K562 (cell line): ENCODE measurements around the gene OR52I1. TPM values are rescaled to one million over a fixed set of nuclear protein-coding genes. Genes with fewer than 3 reads are reported as not detected.
A peak's percentile ranks its signal among the peaks of the same experiment; 100 is the strongest.

Experiments
- ATAC-seq: fragments of 200-7000 bp; cut with Tn5 transposase; 3 replicates; pipeline ENCODE4 v1.9.1; 2020; ENCODE audit warnings: moderate library complexity
- BruUV-seq: library from RNA; stranded (reverse); fragments of 400-500 nt; replicated peaks from 2 replicates; lab custom pipeline; 2021; lab: Mats Ljungman, UMichigan
- CTCF ChIA-PET: fragments of 300-600 bp; formaldehyde crosslinking; extraction: SDS; loops from one replicate; lab custom pipeline; 2021; ENCODE audit warnings: low intra/inter-chr PET ratio; lab: Yijun Ruan, JAX
- POLR2A ChIA-PET: fragments of 300-600, 350-650 bp; sonication (Branson Sonifier 250); formaldehyde crosslinking; extraction: SDS; loops from one replicate; lab custom pipeline; 2021; ENCODE audit warnings: antibody characterized with exemption, inconsistent platforms; lab: Yijun Ruan, JAX
- DNase-seq, 4 experiments: peaks; one replicate each; pipeline versions ENCODE4 v3.0.0 to v3.0.0-alpha.2; 2011 to 2018; ENCODE audit warnings: low spot score in 3 of 4, mixed read lengths in 3 of 4; ENCODE audit errors: extremely low read depth in 1 of 4
- FAIRE-seq: peaks from 2 replicates; lab custom pipeline; 2011; peaks lifted over from hg19 to GRCh38; lab: Jason Lieb, UNC
- H2AFZ ChIP-seq: 2 replicates; pipeline ENCODE4 v1.6.0; 2011; ENCODE audit warnings: low read depth, low read length, control low read depth, inconsistent platforms
- H3K27ac ChIP-seq: fragments of 200-600 bp; 3 replicates; pipeline ENCODE4 v1.8.0; 2011; ENCODE audit warnings: low read depth, mild to moderate bottlenecking, control low read depth, inconsistent platforms, low read length, moderate library complexity, mixed read lengths; ENCODE audit errors: extremely low read depth
- H3K27me3 ChIP-seq, 2 experiments: fragments of 300-600 bp in 1 of 2; 2 replicates in 1 of 2; 3 replicates in 1 of 2; pipeline versions ENCODE4 v1.6.0 to v1.8.0; 2011; ENCODE audit warnings: inconsistent platforms in 2 of 2, low read length in 2 of 2, mild to moderate bottlenecking in 1 of 2, mixed read lengths in 1 of 2, moderate library complexity in 1 of 2; ENCODE audit not compliant: control insufficient read depth in 2 of 2, insufficient read depth in 2 of 2
- H3K36me3 ChIP-seq: fragments of 300-600 bp; 3 replicates; pipeline ENCODE4 v1.8.0; 2011; ENCODE audit warnings: mild to moderate bottlenecking, low read length, inconsistent platforms; ENCODE audit not compliant: control insufficient read depth, insufficient read depth
- H3K4me1 ChIP-seq, 2 experiments: fragments of 200-600 bp in 1 of 2; replicated peaks in 1 of 2; 2 replicates in 1 of 2; 3 replicates in 1 of 2; pipeline versions ENCODE4 v1.5.1 to v1.8.0; 2011; ENCODE audit warnings: inconsistent platforms in 2 of 2, low read length in 2 of 2, mild to moderate bottlenecking in 1 of 2, mixed read lengths in 1 of 2, moderate library complexity in 1 of 2; ENCODE audit not compliant: control insufficient read depth in 2 of 2, insufficient read depth in 2 of 2
- H3K4me2 ChIP-seq: 2 replicates; pipeline ENCODE4 v1.6.1; 2011; ENCODE audit warnings: low read length, control low read depth, inconsistent platforms, mixed read lengths; ENCODE audit not compliant: insufficient read depth
- H3K4me3 ChIP-seq: fragments of 200-600 bp; sonication (generic), shearing (Covaris generic); 2 replicates; pipeline ENCODE4 v1.5.1; 2016; ENCODE audit warnings: control low read depth, inconsistent platforms
- H3K79me2 ChIP-seq: fragments of 200-600 bp; 3 replicates; pipeline ENCODE4 v1.8.0; 2011; ENCODE audit warnings: low read length, inconsistent platforms; ENCODE audit not compliant: control insufficient read depth, insufficient read depth
- H3K9ac ChIP-seq, 2 experiments: 2 replicates each; pipeline versions ENCODE4 v1.6.0 to v1.6.1; 2011; ENCODE audit warnings: low read depth in 2 of 2, low read length in 2 of 2, control low read depth in 1 of 2, inconsistent platforms in 1 of 2, mild to moderate bottlenecking in 1 of 2, mixed read lengths in 1 of 2; ENCODE audit not compliant: insufficient read depth in 1 of 2
- H3K9me1 ChIP-seq: one replicate; pipeline ENCODE4 v1.6.0; 2011; ENCODE audit warnings: inconsistent platforms, mild to moderate bottlenecking, low read length, moderate library complexity; ENCODE audit not compliant: control insufficient read depth, insufficient read depth
- H3K9me3 ChIP-seq: replicated peaks from 2 replicates; pipeline ENCODE4 v1.5.1; 2011; ENCODE audit warnings: low read depth, low read length, inconsistent platforms; ENCODE audit not compliant: control insufficient read depth, insufficient read depth
- H4K20me1 ChIP-seq: replicated peaks from 2 replicates; pipeline ENCODE4 v1.6.1; 2011; ENCODE audit warnings: low read length, inconsistent platforms, mixed read lengths; ENCODE audit not compliant: control insufficient read depth, insufficient read depth
- ATF7 ChIP-seq: fragments of 450-650 bp; IDR thresholded peaks from 2 replicates; pipeline ENCODE4 v1.7.1; 2014; ENCODE audit warnings: mild to moderate bottlenecking, moderate library complexity
- KHSRP ChIP-seq: fragments of 450-650 bp; IDR thresholded peaks from 2 replicates; pipeline ENCODE4 v1.6.1; 2017
- MEIS2 ChIP-seq: fragments of 450-650 bp; IDR thresholded peaks from 2 replicates; pipeline ENCODE4 v1.6.1; 2014; ENCODE audit warnings: mild to moderate bottlenecking; ENCODE audit not compliant: partially characterized antibody
- SPI1 ChIP-seq: IDR thresholded peaks from 2 replicates; pipeline ENCODE4 v1.6.1; 2011; ENCODE audit warnings: low read depth, low read length, control low read depth, borderline replicate concordance
- TRIM24 ChIP-seq, 2 experiments: fragments of 450-650 bp; IDR thresholded peaks; 2 replicates each; pipeline ENCODE4 v1.6.1; 2016
- ZNF274 ChIP-seq: IDR thresholded peaks from 2 replicates; pipeline ENCODE4 v1.6.1; 2011; ENCODE audit warnings: low read depth, mild to moderate bottlenecking, low read length, moderate library complexity, borderline replicate concordance
- WGBS: fragments of 100-300 bp; shearing (Covaris generic); methylation state at CpG from one replicate; pipeline ENCODE4 v1.1.6; 2016; ENCODE audit warnings: low coverage, mixed read lengths; ENCODE audit not compliant: insufficient coverage; ENCODE audit errors: missing lambda C conversion rate; 5-methylcytosine and 5-hydroxymethylcytosine counted together
- in situ Hi-C: fragments of 300-500 bp; cut with MboI; formaldehyde crosslinking; loops from 4 replicates; pipeline ENCODE4 v1.15.0; 2018; ENCODE audit warnings: inconsistent platforms, mixed read lengths
- intact Hi-C: fragments of 100-400 bp; cut with micrococcal nuclease; formaldehyde crosslinking; loops from 2 replicates; pipeline ENCODE4 v1.14.2; 2022
- polyA plus RNA-seq, 8 experiments: library from polyadenylated mRNA; depleted of rRNA in 4 of 8; stranded (reverse) in 5 of 8; unstranded in 3 of 8; fragments of >200 nt; fragmentation: Nextera tagmentation in 2 of 8; fragmentation: Illumina TruSeq in 1 of 8; extraction: Ambion mirVana in 2 of 8; extraction: Trizol in 1 of 8; gene quantifications; 2 replicates each; pipeline versions ENCODE4 v1.2.1 to v1.2.3, GENCODE V29; 2011 to 2014; ENCODE audit warnings: inconsistent platforms in 1 of 8, missing spikeins in 1 of 8
- total RNA-seq, 7 experiments: library from RNA; depleted of rRNA in 6 of 7; stranded (reverse); fragments of >200 nt in 6 of 7; fragmentation: Illumina TruSeq in 2 of 7; extraction: Trizol in 2 of 7; gene quantifications; 2 replicates each; pipeline versions ENCODE4 v1.2.1 to v1.2.3, GENCODE V29; 2011 to 2021; ENCODE audit warnings: low replicate concordance in 1 of 7
- TF ChIP-seq, protein P1 (sequence below), 2 experiments: fragments of 450-650 bp in 1 of 2; sonication (generic) in 1 of 2; formaldehyde crosslinking; conservative IDR thresholded peaks; 2 replicates each; pipeline versions ENCODE4 v1.4.0 to v1.8.1; 2020 to 2022; ENCODE audit warnings: mild to moderate bottlenecking in 1 of 2, missing genetic modification reagents in 1 of 2

The OR52I1 gene
- total and polyA plus RNA-seq, 9 of the 15 experiments (the other 6 are each of a cell fraction or from before 2014, with no cell fraction given) = not detected

DNA sequence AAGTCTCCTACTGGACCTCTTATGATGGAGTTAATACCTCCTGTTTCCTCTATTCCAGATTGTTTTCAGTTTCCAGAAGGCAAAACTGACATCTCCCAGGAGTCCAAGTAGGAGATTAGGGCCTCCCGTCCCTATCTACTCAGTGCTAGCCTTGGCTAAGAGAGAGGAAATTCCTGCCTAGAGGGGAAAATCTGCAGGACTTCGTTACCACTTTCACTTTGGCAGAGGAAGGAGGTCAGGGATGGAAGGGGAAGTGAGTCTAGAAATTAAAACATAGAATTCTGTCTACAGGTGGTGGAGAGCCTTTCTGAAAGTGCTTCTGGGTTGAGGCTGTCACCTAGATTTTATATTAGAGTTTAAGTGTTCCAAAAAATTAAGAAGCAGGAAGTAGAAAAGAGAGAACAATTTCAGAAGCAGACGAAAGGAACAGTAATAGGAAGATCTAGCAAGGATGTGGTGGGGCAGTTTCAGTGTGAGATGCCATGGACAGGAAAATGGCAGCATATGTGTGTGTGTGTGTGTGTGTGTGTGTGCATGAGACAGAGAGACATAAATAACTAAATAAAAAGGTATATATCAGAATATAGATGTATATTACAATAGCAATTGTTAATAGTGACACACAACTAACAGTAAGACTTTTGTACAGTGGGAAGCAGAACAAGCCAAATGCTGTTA is 16.6 kb downstream of the OR52I1 start:
- intact Hi-C loops = no loop called here
- CTCF ChIA-PET = no interaction called here
- Histone ChIP-seq H3K36me3 (no peaks in the 10 kb centered on the region), H3K9me1 (no peaks in the 10 kb centered on the region), H3K27ac (no peak overlapping the region), H3K9me3 (no peaks in the 10 kb centered on the region), H4K20me1 (no peaks in the 10 kb centered on the region), H3K79me2 (peaks cover 11% of the 10 kb centered on the region; the same call in 2 of the 3 replicates), H3K4me2 (peak overlapping the region; percentile 50), H3K4me3 (no peak overlapping the region), H3K4me1 (peaks cover 9 to 14% of the 10 kb centered on the region in 2 experiments; a peak in 3 of 5 replicates), H3K27me3 (no peaks in the 10 kb centered on the region), H3K9ac (no peak overlapping the region), H2AFZ (peak overlapping the region; percentile 76)
- DNase-seq (no peak), FAIRE-seq (no peak), ATAC-seq (no peak)
- TF ChIP-seq SPI1 = peak; percentile 17; the same call in 1 of the 2 replicates
- no peak for TF ChIP-seq ZNF274
- WGBS = 8% methylated on average over 3 of the region's 3 CpGs
- BruUV-seq = no TSS peak
- in situ Hi-C loops = no loop called here
- POLR2A ChIA-PET = no interaction called here

DNA sequence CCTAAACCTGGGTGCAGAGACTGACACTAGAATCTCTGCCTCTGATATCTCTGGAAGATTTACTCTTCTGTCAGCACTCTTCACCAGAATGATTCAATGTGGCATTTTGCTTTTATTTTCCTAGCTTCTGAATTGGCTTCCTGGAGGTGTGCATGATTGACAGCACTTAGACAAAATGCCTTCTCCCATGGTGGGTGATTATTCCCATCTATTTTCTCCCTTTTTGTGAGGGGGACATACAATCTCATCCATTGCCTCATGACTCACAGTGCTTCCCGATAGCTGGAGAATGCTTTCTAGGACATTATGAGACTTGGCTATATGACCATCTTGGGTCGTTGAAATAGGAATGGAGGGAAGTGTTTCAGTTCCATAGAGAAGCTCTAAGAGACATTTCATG is 18.1 kb downstream of the OR52I1 start:
- no peak overlapping the region for H3K4me2 ChIP-seq
- ATAC-seq (no peak), DNase-seq (no peak)
- no peak overlapping the region for H2AFZ ChIP-seq
- no peak overlapping the region for H3K9ac ChIP-seq
- POLR2A ChIA-PET = interaction anchor here (0.8 kb wide), 1 partner anchor 8 kb away, joined by 5 read pairs; no protein-coding TSS in a partner anchor
- no peaks in the 10 kb centered on the region for H3K36me3 ChIP-seq
- TF ChIP-seq, protein P1, sequence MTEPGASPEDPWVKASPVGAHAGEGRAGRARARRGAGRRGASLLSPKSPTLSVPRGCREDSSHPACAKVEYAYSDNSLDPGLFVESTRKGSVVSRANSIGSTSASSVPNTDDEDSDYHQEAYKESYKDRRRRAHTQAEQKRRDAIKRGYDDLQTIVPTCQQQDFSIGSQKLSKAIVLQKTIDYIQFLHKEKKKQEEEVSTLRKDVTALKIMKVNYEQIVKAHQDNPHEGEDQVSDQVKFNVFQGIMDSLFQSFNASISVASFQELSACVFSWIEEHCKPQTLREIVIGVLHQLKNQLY (CRISPR knock-in tag; conservative IDR thresholded peaks at IDR 0.05) = no peak
- TF ChIP-seq MEIS2 = peak; percentile 5
- TF ChIP-seq KHSRP = no peak
- TF ChIP-seq TRIM24 (IDR thresholded peaks at IDR 0.05) = no peak
- TF ChIP-seq ATF7 = no peak
- TF ChIP-seq, all 486 proteins: peak for 1
- CTCF ChIA-PET = interaction anchor here (0.6 kb wide), 1 partner anchor 17 kb away, joined by 3 read pairs; no protein-coding TSS in a partner anchor
- no TSS peak for BruUV-seq
- H3K79me2 ChIP-seq = peaks cover 6% of the 10 kb centered on the region; the same call in 1 of the 3 replicates
- peaks cover 7 to 9% of the 10 kb centered on the region in 2 experiments; a peak in 3 of 5 replicates for H3K4me1 ChIP-seq
- no peak overlapping the region for H3K4me3 ChIP-seq
- peak; percentile 11 for FAIRE-seq
- WGBS = 3% methylated on average over 2 of the region's 2 CpGs
- in situ Hi-C loops (no loop called here), intact Hi-C loops (no loop called here)
- H3K27ac ChIP-seq = no peak overlapping the region
- no peaks in the 10 kb centered on the region for H3K27me3 ChIP-seq
- no peaks in the 10 kb centered on the region for H4K20me1 ChIP-seq
- H3K9me1 ChIP-seq = no peaks in the 10 kb centered on the region
- H3K9me3 ChIP-seq = no peaks in the 10 kb centered on the region
